GM23338 (cell line): Measurements from ENCODE around the gene HRAS. TPM values are rescaled to one million over a fixed set of nuclear protein-coding genes. Genes with fewer than 3 reads are reported as not detected.

Experiments used
- ATAC-seq: fragments of 200-7000 bp; cut with Tn5 transposase; 3 replicates; pipeline ENCODE4 v1.9.1; 2020
- DNase-seq: peaks from one replicate; pipeline ENCODE4 v3.0.0-alpha.2; 2015; ENCODE audit warnings: low spot score
- H2AFZ ChIP-seq: fragments of 200-600 bp; sonication (generic); 2 replicates; pipeline ENCODE4 v1.8.0; 2016; ENCODE audit warnings: antibody characterized with exemption, mild to moderate bottlenecking, moderate library complexity
- H3F3A ChIP-seq: fragments of 200-600 bp; sonication (generic); replicated peaks from 2 replicates; pipeline ENCODE4 v1.8.0; 2017; ENCODE audit warnings: antibody characterized with exemption, mixed run types, low read depth
- H3K27ac ChIP-seq: fragments of 200-600 bp; sonication (generic); 2 replicates; pipeline ENCODE4 v1.6.1; 2016; ENCODE audit warnings: low read depth
- H3K27me3 ChIP-seq: fragments of 200-600 bp; sonication (generic); 2 replicates; pipeline ENCODE4 v1.8.0; 2016; ENCODE audit warnings: mild to moderate bottlenecking, mixed run types, moderate library complexity; ENCODE audit not compliant: insufficient read depth
- H3K36me3 ChIP-seq: fragments of 200-600 bp; sonication (generic); 2 replicates; pipeline ENCODE4 v1.8.0; 2016; ENCODE audit warnings: mild to moderate bottlenecking; ENCODE audit not compliant: insufficient read depth
- H3K4me1 ChIP-seq: fragments of 200-600 bp; sonication (generic); 2 replicates; pipeline ENCODE4 v1.8.0; 2016; ENCODE audit warnings: mild to moderate bottlenecking, moderate library complexity; ENCODE audit not compliant: insufficient read depth
- H3K4me2 ChIP-seq: fragments of 200-600 bp; sonication (generic); 2 replicates; pipeline ENCODE4 v1.7.1; 2017; ENCODE audit warnings: mixed run types
- H3K4me3 ChIP-seq: fragments of 200-600 bp; sonication (generic); 2 replicates; pipeline ENCODE4 v1.6.1; 2016; ENCODE audit warnings: mixed run types
- H3K79me2 ChIP-seq: fragments of 200-600 bp; sonication (generic); replicated peaks from 2 replicates; pipeline ENCODE4 v1.8.0; 2017; ENCODE audit warnings: mild to moderate bottlenecking; ENCODE audit not compliant: insufficient read depth
- H3K9me2 ChIP-seq: fragments of 200-600 bp; sonication (generic); 2 replicates; pipeline ENCODE4 v1.8.0; 2017; ENCODE audit not compliant: insufficient read depth
- H4K20me1 ChIP-seq: fragments of 200-600 bp; sonication (generic); replicated peaks from 2 replicates; pipeline ENCODE4 v1.8.0; 2017; ENCODE audit warnings: mild to moderate bottlenecking; ENCODE audit not compliant: insufficient read depth
- H3K27ac Mint-ChIP-seq: 2 replicates; pipeline ENCODE4 v1.8.0; 2020; ENCODE audit warnings: inconsistent platforms, mild to moderate bottlenecking, moderate library complexity, mixed read lengths
- H3K27me3 Mint-ChIP-seq: 3 replicates; pipeline ENCODE4 v1.8.0; 2022; ENCODE audit warnings: low read depth, mild to moderate bottlenecking, moderate library complexity, mixed read lengths, inconsistent platforms; ENCODE audit not compliant: insufficient read depth, poor library complexity
- H3K36me3 Mint-ChIP-seq: 3 replicates; pipeline ENCODE4 v1.8.0; 2021; ENCODE audit warnings: low read depth, mild to moderate bottlenecking, inconsistent platforms, moderate library complexity, mixed read lengths
- H3K4me1 Mint-ChIP-seq: 3 replicates; pipeline ENCODE4 v1.8.0; 2020; ENCODE audit warnings: mild to moderate bottlenecking, inconsistent platforms, mixed read lengths
- H3K4me3 Mint-ChIP-seq: 3 replicates; pipeline ENCODE4 v1.8.0; 2021; ENCODE audit warnings: moderate library complexity, mild to moderate bottlenecking, inconsistent platforms, mixed read lengths
- H3K9me3 Mint-ChIP-seq: 3 replicates; pipeline ENCODE4 v1.8.0; 2020; ENCODE audit warnings: moderate library complexity, mild to moderate bottlenecking, inconsistent platforms, mixed read lengths
- CREB1 ChIP-seq: fragments of 250-450 bp; sonication (Bioruptor Pico); IDR thresholded peaks from 2 replicates; pipeline ENCODE4 v1.5.0; 2020; ENCODE audit warnings: low read depth, mild to moderate bottlenecking, moderate library complexity
- EZH2 ChIP-seq: fragments of 200-600 bp; sonication (generic); IDR thresholded peaks from one replicate; pipeline ENCODE4 v1.8.0; 2017; ENCODE audit warnings: antibody characterized with exemption, mild to moderate bottlenecking, low read depth; ENCODE audit not compliant: unreplicated experiment
- EZH2phosphoT487 ChIP-seq: fragments of 200-600 bp; sonication (generic); IDR thresholded peaks from one replicate; pipeline ENCODE4 v1.8.1; 2018; ENCODE audit warnings: antibody characterized with exemption; ENCODE audit not compliant: unreplicated experiment
- JUNB ChIP-seq: IDR thresholded peaks from one replicate; pipeline ENCODE4 v1.6.1; 2016; ENCODE audit warnings: antibody characterized with exemption; ENCODE audit not compliant: unreplicated experiment
- NANOG ChIP-seq: IDR thresholded peaks from 2 replicates; pipeline ENCODE4 v1.6.1; 2016; ENCODE audit warnings: antibody characterized with exemption, borderline replicate concordance
- STAT1 ChIP-seq: IDR thresholded peaks from one replicate; pipeline ENCODE4 v1.6.1; 2016; ENCODE audit warnings: antibody characterized with exemption; ENCODE audit not compliant: unreplicated experiment
- ZNF331 ChIP-seq: fragments of 250-450 bp; sonication (Bioruptor Pico); IDR thresholded peaks from 2 replicates; pipeline ENCODE4 v1.5.0; 2020; ENCODE audit warnings: low read depth, mild to moderate bottlenecking, moderate library complexity
- polyA plus RNA-seq: library from polyadenylated mRNA; unstranded; fragments of >200 nt; fragmentation: Nextera tagmentation; extraction: Ambion mirVana; gene quantifications from 2 replicates; pipeline ENCODE4 v1.2.1, GENCODE V29; 2016
- total RNA-seq: library from RNA; depleted of rRNA; stranded (reverse); fragments of >200 nt; shearing (Covaris generic); gene quantifications from 2 replicates; pipeline ENCODE4 v1.2.3, GENCODE V29; 2014
- TF ChIP-seq, protein P1 (sequence below): fragments of 250-450 bp; sonication (Bioruptor Pico); IDR thresholded peaks from 2 replicates; pipeline ENCODE4 v1.5.0; 2020; ENCODE audit warnings: mild to moderate bottlenecking, moderate library complexity
- TF ChIP-seq, protein P2 (sequence below), 2 experiments: fragments of 200-600 bp in 1 of 2; sonication (generic) in 1 of 2; conservative IDR thresholded peaks; 2 replicates each; pipeline versions ENCODE4 v1.5.1 to v1.6.1; 2016 to 2017; ENCODE audit warnings: antibody characterized with exemption in 2 of 2, low read depth in 2 of 2, mild to moderate bottlenecking in 2 of 2, moderate library complexity in 1 of 2
- TF ChIP-seq, protein P3 (sequence below): IDR thresholded peaks from 2 replicates; pipeline ENCODE4 v1.6.1; 2016; ENCODE audit warnings: antibody characterized with exemption
- TF ChIP-seq, protein P4 (sequence below): IDR thresholded peaks from one replicate; pipeline ENCODE4 v1.6.1; 2018; ENCODE audit warnings: antibody characterized with exemption; ENCODE audit not compliant: unreplicated experiment

The HRAS gene
- total and polyA plus RNA-seq, 2 experiments from 2014 or later, result 37.9 to 48.7 TPM

DNA sequence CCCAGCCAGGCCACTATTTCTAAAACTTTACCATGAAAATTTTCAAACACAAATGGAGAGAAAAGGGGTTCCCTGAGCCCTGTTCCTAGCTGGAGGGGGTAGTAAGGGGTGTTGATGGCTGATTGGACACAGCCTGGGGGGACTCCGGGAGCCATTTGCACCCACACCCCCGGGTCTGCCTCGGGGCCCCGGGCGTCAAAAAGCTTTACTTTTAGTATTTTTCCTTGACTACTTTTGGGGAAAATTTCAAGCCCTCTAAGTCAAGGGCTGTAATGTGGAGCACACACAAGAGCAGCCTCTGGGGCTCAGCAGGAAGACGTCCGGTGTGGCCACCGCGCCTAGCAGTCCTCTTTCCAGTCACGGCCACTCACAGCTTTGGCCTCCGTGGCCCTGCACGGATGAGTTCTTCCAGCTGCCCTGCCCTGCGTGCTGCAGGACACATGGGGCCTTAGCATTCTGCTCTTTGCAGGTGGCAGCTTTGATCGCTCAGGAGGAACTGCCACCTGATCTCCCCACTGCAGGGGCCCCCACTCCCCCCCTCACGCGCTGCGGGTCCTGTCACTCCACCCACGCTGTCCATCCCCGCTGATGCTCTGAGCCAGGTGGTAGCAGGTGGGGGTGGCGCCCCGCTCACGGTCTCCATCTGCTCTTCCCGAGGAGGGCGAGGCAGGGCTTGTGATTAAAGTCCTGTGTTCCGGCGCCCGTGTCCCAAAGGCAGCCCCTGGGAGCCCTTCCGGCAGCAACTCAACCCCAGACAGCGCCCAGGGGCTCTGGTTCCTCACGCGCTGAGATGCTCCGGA is 42.7 kb downstream of the HRAS start:
- no peak for DNase-seq
- no peak overlapping the region for H3K27ac ChIP-seq
- no peak overlapping the region for H2AFZ ChIP-seq
- H3K27ac Mint-ChIP-seq, result no peak overlapping the region
- no peaks in the 10 kb centered on the region for H3K4me1 ChIP-seq
- H3K36me3 Mint-ChIP-seq, result peaks cover 33% of the 10 kb centered on the region
- no peak overlapping the region for H3K4me2 ChIP-seq
- H3K4me3 ChIP-seq, result no peak overlapping the region
- no peaks in the 10 kb centered on the region for H3K27me3 ChIP-seq
- TF ChIP-seq, protein P1, sequence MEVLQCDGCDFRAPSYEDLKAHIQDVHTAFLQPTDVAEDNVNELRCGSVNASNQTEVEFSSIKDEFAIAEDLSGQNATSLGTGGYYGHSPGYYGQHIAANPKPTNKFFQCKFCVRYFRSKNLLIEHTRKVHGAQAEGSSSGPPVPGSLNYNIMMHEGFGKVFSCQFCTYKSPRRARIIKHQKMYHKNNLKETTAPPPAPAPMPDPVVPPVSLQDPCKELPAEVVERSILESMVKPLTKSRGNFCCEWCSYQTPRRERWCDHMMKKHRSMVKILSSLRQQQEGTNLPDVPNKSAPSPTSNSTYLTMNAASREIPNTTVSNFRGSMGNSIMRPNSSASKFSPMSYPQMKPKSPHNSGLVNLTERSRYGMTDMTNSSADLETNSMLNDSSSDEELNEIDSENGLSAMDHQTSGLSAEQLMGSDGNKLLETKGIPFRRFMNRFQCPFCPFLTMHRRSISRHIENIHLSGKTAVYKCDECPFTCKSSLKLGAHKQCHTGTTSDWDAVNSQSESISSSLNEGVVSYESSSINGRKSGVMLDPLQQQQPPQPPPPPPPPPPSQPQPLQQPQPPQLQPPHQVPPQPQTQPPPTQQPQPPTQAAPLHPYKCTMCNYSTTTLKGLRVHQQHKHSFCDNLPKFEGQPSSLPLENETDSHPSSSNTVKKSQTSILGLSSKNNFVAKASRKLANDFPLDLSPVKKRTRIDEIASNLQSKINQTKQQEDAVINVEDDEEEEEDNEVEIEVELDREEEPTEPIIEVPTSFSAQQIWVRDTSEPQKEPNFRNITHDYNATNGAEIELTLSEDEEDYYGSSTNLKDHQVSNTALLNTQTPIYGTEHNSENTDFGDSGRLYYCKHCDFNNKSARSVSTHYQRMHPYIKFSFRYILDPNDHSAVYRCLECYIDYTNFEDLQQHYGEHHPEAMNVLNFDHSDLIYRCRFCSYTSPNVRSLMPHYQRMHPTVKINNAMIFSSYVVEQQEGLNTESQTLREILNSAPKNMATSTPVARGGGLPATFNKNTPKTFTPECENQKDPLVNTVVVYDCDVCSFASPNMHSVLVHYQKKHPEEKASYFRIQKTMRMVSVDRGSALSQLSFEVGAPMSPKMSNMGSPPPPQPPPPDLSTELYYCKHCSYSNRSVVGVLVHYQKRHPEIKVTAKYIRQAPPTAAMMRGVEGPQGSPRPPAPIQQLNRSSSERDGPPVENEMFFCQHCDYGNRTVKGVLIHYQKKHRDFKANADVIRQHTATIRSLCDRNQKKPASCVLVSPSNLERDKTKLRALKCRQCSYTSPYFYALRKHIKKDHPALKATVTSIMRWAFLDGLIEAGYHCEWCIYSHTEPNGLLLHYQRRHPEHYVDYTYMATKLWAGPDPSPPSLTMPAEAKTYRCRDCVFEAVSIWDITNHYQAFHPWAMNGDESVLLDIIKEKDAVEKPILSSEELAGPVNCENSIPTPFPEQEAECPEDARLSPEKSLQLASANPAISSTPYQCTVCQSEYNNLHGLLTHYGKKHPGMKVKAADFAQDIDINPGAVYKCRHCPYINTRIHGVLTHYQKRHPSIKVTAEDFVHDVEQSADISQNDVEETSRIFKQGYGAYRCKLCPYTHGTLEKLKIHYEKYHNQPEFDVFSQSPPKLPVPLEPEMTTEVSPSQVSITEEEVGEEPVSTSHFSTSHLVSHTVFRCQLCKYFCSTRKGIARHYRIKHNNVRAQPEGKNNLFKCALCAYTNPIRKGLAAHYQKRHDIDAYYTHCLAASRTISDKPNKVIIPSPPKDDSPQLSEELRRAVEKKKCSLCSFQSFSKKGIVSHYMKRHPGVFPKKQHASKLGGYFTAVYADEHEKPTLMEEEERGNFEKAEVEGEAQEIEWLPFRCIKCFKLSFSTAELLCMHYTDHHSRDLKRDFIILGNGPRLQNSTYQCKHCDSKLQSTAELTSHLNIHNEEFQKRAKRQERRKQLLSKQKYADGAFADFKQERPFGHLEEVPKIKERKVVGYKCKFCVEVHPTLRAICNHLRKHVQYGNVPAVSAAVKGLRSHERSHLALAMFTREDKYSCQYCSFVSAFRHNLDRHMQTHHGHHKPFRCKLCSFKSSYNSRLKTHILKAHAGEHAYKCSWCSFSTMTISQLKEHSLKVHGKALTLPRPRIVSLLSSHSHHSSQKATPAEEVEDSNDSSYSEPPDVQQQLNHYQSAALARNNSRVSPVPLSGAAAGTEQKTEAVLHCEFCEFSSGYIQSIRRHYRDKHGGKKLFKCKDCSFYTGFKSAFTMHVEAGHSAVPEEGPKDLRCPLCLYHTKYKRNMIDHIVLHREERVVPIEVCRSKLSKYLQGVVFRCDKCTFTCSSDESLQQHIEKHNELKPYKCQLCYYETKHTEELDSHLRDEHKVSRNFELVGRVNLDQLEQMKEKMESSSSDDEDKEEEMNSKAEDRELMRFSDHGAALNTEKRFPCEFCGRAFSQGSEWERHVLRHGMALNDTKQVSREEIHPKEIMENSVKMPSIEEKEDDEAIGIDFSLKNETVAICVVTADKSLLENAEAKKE (CRISPR knock-in tag), result no peak
- no peak for TF ChIP-seq EZH2
- TF ChIP-seq, protein P2, sequence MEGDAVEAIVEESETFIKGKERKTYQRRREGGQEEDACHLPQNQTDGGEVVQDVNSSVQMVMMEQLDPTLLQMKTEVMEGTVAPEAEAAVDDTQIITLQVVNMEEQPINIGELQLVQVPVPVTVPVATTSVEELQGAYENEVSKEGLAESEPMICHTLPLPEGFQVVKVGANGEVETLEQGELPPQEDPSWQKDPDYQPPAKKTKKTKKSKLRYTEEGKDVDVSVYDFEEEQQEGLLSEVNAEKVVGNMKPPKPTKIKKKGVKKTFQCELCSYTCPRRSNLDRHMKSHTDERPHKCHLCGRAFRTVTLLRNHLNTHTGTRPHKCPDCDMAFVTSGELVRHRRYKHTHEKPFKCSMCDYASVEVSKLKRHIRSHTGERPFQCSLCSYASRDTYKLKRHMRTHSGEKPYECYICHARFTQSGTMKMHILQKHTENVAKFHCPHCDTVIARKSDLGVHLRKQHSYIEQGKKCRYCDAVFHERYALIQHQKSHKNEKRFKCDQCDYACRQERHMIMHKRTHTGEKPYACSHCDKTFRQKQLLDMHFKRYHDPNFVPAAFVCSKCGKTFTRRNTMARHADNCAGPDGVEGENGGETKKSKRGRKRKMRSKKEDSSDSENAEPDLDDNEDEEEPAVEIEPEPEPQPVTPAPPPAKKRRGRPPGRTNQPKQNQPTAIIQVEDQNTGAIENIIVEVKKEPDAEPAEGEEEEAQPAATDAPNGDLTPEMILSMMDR (conservative IDR thresholded peaks at IDR 0.05; ENCODE audit: low read depth in 2 of 2), result no peak
- TF ChIP-seq EZH2phosphoT487, result no peak
- TF ChIP-seq, protein P3, sequence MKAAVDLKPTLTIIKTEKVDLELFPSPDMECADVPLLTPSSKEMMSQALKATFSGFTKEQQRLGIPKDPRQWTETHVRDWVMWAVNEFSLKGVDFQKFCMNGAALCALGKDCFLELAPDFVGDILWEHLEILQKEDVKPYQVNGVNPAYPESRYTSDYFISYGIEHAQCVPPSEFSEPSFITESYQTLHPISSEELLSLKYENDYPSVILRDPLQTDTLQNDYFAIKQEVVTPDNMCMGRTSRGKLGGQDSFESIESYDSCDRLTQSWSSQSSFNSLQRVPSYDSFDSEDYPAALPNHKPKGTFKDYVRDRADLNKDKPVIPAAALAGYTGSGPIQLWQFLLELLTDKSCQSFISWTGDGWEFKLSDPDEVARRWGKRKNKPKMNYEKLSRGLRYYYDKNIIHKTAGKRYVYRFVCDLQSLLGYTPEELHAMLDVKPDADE, result no peak
- TF ChIP-seq, protein P4, sequence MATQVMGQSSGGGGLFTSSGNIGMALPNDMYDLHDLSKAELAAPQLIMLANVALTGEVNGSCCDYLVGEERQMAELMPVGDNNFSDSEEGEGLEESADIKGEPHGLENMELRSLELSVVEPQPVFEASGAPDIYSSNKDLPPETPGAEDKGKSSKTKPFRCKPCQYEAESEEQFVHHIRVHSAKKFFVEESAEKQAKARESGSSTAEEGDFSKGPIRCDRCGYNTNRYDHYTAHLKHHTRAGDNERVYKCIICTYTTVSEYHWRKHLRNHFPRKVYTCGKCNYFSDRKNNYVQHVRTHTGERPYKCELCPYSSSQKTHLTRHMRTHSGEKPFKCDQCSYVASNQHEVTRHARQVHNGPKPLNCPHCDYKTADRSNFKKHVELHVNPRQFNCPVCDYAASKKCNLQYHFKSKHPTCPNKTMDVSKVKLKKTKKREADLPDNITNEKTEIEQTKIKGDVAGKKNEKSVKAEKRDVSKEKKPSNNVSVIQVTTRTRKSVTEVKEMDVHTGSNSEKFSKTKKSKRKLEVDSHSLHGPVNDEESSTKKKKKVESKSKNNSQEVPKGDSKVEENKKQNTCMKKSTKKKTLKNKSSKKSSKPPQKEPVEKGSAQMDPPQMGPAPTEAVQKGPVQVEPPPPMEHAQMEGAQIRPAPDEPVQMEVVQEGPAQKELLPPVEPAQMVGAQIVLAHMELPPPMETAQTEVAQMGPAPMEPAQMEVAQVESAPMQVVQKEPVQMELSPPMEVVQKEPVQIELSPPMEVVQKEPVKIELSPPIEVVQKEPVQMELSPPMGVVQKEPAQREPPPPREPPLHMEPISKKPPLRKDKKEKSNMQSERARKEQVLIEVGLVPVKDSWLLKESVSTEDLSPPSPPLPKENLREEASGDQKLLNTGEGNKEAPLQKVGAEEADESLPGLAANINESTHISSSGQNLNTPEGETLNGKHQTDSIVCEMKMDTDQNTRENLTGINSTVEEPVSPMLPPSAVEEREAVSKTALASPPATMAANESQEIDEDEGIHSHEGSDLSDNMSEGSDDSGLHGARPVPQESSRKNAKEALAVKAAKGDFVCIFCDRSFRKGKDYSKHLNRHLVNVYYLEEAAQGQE, result no peak
- TF ChIP-seq CREB1 (CRISPR knock-in tag), result no peak
- no peak for TF ChIP-seq STAT1
- no peak for TF ChIP-seq NANOG
- no peak for TF ChIP-seq ZNF331 (CRISPR knock-in tag)
- TF ChIP-seq JUNB, result no peak
- no peaks in the 10 kb centered on the region for H3K79me2 ChIP-seq
- ATAC-seq, result no peak
- H3K4me3 Mint-ChIP-seq, result no peak overlapping the region
- 0 out of 2 replicates have a peak, but pooled peaks cover 4% of the 10 kb centered on the region for H3F3A ChIP-seq
- H3K9me3 Mint-ChIP-seq, result peaks cover 18% of the 10 kb centered on the region
- no peaks in the 10 kb centered on the region for H4K20me1 ChIP-seq
- peaks cover 13% of the 10 kb centered on the region for H3K27me3 Mint-ChIP-seq
- no peaks in the 10 kb centered on the region; the same call in 2 of the 3 replicates for H3K4me1 Mint-ChIP-seq
- no peaks in the 10 kb centered on the region for H3K9me2 ChIP-seq
- H3K36me3 ChIP-seq, result no peaks in the 10 kb centered on the region
